ENCODE measurements around the gene TXNDC16.
"Not testable (repeated sequence)": the region's sequence is repeated elsewhere in the genome, so short reads cannot be mapped to it uniquely, and the experiment has no call there.

Gene TXNDC16, protein sequence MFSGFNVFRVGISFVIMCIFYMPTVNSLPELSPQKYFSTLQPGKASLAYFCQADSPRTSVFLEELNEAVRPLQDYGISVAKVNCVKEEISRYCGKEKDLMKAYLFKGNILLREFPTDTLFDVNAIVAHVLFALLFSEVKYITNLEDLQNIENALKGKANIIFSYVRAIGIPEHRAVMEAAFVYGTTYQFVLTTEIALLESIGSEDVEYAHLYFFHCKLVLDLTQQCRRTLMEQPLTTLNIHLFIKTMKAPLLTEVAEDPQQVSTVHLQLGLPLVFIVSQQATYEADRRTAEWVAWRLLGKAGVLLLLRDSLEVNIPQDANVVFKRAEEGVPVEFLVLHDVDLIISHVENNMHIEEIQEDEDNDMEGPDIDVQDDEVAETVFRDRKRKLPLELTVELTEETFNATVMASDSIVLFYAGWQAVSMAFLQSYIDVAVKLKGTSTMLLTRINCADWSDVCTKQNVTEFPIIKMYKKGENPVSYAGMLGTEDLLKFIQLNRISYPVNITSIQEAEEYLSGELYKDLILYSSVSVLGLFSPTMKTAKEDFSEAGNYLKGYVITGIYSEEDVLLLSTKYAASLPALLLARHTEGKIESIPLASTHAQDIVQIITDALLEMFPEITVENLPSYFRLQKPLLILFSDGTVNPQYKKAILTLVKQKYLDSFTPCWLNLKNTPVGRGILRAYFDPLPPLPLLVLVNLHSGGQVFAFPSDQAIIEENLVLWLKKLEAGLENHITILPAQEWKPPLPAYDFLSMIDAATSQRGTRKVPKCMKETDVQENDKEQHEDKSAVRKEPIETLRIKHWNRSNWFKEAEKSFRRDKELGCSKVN

GRCh38 chr14:52552063-52552988 is at the start of gene TXNDC16, which contains the start of gene GPR137C:
TXNDC16 (minus strand) TSS chr14:52552505; CDS start chr14:52543557, 8,948 bp downstream.
GPR137C (plus strand) TSS chr14:52552836; CDS start chr14:52553148, 312 bp downstream.
- DNase-seq = peak; percentile 85 to 99

- DNase-seq = no peak
Observed at GRCh38 chr14:52599974-52600373, 47.7 kb upstream of the TXNDC16 start.

DNA sequence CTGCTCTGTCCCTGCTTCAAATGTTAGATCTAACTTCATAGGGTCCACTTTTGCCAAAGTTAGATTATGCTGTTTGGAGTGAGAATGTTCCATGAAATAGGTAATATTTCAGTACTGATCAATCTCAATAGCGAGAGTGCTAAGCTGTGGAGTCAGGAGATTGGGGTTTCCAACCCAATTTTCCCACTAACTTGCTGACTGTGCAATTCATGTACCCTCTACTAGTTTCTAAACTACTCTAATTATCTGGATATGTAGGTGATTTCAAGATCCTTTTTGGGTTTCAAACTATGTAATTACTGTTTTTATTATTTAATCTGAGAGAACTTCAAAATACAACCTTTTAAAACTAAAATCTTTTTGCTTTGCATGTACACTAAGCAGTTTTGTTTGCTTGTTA is 46.3 kb upstream of the TXNDC16 start:
- no peak for DNase-seq

DNA sequence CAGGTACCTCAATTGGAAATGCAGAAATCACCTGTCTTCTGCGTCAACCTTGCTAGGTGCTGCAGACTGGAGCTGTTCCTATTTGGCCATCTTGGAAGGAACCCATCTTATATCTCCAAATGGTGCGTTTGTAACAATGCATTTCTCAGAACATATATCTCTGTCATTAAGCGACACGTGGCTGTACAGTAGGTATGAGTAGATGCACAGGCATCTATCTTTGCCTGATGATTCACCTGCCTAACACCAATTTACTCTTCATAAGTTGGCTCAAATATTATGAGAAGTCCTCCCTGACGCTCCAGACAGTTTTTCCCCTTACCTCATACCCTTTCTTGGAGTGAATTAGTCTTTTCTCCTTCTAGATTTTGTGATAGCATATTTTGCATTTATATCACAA is 44.6 kb upstream of the TXNDC16 start:
- DNase-seq = no peak

DNA sequence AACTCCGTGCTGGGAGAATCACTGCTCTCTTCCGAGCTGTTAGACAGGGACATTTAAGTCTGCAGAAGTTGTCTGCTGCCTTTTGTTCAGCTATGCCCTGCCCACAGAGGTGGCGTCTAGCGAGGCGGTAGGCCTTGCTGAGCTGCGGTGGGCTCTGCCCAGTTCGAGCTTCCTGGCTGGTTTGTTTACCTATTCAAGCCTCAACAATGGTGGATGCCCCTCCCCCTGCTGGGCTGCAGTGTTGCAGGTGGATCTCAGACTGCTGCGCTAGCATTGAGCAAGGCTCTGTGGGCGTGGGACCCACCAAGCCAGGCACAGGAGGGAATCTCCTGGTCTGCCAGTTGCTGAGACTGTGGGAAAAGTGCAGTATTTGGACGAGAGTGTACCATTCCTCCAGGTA is 44.0 kb upstream of the TXNDC16 start:
- DNase-seq = no peak

DNA sequence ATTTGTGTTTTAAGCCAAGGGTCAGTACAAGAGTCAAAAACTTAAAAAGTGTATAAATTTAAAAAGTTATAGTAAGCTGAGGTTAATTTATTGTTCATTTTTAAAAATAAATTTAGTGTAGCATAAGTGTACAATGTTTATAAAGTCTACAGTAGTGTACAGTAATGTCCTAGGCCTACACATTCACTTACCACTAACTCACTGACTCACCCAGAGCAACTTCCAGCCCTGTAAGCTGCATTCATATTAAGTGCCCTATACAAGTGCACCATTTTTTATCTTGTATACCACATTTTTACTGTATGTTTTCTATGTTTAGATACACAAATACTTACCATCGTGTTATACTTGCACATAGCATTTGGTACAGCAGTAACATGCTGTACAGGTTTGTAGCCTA is 38.0 kb upstream of the TXNDC16 start:
- no peak for DNase-seq

DNA sequence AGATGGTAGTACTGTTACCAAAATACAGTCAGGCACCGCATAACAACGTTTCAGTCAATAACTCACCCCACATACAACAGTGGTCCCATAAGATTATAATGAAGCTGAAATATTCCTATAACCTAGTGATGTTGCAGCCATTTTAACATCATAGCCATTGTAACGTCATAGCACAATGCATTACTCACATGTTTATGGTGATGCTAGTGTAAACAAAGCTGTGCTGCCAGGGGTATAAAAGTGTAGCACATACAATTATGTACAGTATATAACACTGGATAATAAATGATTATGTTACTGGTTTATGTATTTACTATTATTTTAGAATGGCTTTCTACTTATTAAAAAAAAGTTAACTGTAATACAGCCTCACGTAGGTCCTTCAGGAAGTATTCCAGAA is 37.3 kb upstream of the TXNDC16 start:
- no peak for DNase-seq

- DNase-seq = no peak
Observed at GRCh38 chr14:52583544-52583943, 31.2 kb upstream of the TXNDC16 start.

- no peak for DNase-seq
Observed at GRCh38 chr14:52575858-52576257, 23.6 kb upstream of the TXNDC16 start.

- not testable (repeated sequence) for DNase-seq
Observed at GRCh38 chr14:52568454-52568853, 16.1 kb upstream of the TXNDC16 start.

DNA sequence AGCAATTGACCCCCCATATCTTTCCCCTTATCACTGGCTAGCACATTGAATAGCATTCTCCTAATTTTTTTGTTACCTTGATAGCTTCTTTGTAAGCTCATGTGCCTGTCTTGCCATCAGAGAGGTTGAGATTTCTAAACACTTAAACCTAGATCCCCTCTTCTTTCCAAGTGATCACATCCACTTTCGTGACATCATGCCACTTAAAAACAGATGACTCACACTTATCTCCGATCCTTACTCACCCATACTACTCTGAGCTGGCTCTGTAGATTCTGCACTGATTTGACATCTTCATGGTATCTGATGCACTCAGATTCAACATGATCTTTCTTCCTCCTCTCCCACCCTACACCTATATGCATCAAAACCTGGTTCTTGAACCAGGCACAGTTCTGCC is 10.8 kb upstream of the TXNDC16 start:
- DNase-seq = no peak

GRCh38 chr14:52558688-52559087 is 6.4 kb upstream of the TXNDC16 start:
- DNase-seq = no peak

DNA sequence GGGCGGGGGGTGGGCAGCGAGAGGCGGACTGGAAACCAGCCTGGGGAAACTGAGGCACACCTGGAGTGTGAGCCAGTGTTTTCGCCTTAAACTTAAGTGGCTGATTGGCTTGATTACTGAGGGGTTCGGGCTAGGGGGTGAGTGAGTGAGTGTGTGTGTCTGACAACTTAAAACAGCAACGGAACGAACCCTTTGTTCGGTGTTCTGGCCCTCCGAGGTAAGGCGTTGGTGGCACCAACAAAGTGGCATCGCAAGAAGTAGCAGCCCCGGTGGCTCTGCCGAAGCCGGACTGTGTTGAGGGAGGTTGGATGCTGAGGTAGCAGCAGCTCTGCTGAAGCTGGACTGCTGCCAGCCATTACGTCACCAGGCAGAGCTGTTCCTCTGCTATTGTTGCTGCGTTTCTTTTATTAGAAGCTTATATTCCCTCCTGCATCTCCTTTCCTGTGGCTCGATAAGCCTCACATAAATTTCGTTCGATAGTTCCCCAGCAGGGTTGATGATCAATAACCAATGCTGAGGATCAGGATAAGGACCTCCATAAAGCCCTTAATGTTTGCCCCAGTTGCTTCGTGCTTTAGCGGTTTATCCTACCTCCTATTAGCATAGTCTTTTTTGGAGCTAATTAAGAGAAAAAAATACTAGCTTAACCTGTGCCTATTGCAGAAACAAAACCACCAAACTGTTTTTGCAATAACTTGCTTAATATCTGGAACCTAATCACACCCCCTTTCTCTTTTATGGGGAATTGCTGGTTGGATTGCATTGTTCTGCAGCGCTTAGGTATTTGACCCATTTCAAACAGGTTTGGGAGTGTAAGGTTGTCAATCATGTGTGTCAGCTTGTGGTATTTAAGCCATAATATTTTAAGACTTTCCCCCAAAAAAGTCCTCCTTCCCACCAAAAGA is 1.6 kb upstream of the TXNDC16 start:
- DNase-seq = peak; percentile 36 to 63

DNA sequence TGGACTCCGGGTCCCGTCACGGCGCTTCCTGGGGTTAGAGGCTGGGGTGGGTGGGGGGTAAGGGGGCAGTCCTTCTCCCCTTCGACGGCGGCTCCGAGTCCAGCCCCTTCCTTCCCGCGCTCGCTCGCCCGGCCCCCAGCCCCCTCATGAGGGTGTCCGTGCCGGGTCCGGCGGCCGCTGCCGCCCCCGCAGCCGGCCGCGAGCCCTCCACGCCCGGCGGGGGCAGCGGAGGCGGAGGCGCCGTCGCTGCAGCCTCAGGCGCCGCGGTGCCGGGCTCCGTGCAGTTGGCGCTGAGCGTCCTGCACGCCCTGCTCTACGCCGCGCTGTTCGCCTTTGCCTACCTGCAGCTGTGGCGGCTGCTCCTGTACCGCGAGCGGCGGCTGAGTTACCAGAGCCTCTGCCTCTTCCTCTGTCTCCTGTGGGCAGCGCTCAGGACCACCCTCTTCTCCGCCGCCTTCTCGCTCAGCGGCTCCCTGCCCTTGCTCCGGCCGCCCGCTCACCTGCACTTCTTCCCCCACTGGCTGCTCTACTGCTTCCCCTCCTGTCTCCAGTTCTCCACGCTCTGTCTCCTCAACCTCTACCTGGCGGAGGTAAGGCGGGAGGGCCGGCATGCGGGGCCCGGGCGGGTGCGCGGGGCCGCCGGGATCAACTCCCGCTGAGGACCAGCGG is 831 bp upstream of the TXNDC16 start:
- peak in 1 of 2 donors; percentile 21 for DNase-seq

DNA sequence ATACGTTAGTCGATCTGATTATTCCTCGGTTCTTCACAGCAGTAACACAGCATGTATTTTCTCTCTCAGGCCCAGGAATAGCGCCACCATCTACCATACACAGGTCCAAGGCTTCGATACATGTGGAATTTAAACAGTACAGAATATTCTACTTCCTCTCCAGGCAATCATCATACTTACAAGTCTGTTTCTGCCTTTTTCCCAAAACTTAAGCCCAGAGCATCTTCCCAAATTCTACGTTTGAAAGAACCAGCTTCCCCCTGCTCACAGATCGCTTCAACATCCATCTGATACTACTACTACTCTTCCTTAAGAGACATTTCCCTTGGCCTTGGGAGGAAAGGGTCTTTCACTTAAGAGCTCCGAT is 626 bp downstream of the TXNDC16 start:
- peak in 1 of 2 donors; percentile 33 for DNase-seq

DNA sequence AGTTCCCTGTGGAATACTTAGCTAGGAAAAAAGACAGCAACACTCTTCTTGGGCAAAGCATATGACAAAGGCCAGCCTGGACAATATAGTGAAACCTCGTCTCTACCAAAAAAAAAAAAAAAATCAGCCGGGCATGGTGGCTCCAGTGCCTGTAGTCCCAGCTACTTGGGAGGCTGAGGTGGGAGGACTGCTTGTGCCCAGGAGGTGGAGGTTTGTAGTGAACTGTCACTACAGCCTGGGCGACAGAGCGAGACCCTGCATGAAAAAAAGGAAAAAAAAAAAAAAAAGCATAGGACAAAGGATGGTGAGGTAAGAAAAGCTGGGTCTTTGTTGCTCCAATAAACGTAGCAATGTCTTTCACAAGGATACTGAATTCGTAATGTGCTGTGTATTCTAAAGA is 1.1 kb downstream of the TXNDC16 start:
- no peak for DNase-seq

DNA sequence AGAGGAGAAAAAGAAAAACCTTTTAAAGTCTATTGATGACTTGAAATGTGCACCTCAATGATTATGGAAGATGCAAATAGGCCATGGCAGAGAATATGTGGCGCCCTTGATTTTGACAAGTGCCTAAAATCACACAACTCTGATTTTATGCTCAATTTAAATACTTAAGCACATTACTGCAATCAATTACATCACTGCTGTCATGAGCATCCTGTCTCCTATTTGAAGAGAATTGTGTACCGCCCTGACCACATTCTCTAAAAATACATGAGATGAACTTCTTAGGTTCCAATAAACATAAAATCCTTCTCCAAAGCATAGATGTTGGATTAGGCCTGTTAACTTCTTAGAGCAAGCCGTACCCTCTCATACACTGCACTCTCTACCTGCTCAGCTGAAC is 1.6 kb downstream of the TXNDC16 start:
- DNase-seq = no peak

- no peak for DNase-seq
Observed at GRCh38 chr14:52547526-52547925, 4.8 kb downstream of the TXNDC16 start.

DNA sequence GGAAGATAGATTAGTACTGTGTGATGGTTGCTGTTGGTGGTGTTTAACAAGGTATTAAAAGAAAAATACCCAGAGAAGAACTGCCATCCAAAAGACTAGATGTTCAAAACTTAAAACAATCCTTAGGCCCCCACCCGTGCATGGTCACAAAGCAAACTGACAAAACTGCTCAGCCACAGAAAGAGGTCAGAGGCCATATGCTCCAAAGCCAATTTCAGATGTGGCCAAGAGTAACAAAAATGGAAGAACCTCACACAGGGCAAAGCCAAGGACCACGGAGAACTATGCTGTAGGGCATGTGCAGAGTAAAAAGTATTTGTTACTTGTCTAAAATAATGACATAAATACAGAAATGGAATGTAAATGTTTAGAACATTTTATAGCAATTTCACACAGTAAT is 5.3 kb downstream of the TXNDC16 start:
- DNase-seq = no peak

GRCh38 chr14:52546318-52546670 is 6.0 kb downstream of the TXNDC16 start:
- no peak for DNase-seq

- no peak for DNase-seq
Observed at GRCh38 chr14:52545584-52546317, 6.6 kb downstream of the TXNDC16 start.

Measured in bone marrow (tissue), 2 donors.